GM11168 (cell line): Measurements from ENCODE around the gene GLB1L2.

Experiments
- in situ Hi-C: fragments of 300-500 bp; cut with MboI; formaldehyde crosslinking; loops from one replicate; pipeline ENCODE4 v1.12.0; 2022; ENCODE audit warnings: low sequenced_read_pairs; ENCODE audit not compliant: unreplicated experiment

GLB1L2 gene

GRCh38 chr11:134382257-134382656 lies 50.5 kb downstream of the GLB1L2 start:
- in situ Hi-C loops = no loop called here

DNA sequence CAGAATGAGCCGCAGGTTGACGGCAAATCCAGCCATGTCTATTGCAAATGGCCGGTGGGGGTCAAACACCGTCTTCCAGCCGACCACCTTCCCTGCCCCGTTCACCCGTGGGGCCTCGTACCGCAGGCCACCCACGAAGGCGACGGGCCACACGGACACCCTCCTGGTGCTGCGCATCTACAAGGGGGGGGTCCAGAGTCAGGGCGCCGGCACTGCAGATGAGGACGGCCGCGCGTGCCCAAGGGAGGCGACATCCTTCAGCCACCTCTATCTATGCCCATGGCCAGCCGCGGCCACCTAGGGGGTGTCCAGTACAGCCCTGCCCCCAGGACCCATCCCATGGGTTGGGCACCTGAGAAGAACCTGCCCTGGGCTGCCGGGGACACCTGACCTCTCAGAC lies 51.0 kb downstream of the GLB1L2 start:
- in situ Hi-C loops = no loop called here

DNA sequence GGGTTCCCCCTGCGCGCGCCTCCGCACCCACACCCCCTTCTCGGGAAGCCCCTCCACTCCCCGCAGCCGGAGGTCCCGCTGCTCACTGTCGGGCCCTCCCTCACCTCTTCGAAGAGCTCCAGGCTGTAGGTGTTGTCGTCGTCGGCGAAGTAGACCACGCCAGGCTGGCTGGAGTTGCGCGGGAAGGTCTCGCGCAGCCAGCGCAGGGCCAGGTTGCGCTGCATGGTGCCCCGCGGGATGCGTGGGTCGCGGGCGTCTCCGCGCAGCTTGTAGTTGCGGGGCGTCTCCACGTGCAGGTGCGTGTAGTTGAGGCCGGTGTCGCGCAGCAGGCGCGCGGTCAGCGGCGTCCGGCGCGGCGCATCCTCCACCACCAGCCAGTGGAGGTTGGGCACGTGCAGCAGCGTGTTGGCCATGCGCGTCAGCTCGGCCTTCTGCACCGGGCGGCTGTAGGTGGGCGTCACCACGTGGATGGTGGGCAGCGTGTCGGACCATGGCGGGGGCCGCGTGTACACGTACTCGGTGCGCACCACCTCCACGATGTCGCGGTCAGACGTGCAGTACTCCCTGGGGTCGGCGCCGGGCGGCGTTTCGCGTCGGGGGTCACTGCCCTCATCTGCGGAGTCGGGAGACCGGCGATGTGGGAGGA lies 51.9 kb downstream of the GLB1L2 start:
- in situ Hi-C loops = no loop called here

DNA sequence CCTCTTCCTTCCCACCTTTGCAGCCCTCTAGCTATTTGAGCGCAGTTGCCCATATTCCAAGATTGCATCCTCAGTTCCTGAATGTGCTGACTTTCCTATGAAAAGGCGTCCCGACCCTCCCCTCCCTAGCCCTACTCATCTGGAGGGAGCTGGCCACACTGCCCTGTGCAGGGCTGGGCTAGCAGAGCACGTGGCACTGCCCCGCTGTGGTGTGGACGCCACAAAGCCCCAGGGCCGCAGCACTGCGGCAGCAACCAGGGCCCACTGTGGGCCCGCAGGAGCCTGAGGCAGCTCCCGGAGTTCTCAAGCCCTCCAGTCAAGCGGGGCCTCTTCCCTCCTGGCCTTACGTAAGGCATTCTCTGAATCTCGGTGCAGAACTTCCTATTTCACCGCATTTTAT lies 52.6 kb downstream of the GLB1L2 start:
- in situ Hi-C loops = no loop called here

DNA sequence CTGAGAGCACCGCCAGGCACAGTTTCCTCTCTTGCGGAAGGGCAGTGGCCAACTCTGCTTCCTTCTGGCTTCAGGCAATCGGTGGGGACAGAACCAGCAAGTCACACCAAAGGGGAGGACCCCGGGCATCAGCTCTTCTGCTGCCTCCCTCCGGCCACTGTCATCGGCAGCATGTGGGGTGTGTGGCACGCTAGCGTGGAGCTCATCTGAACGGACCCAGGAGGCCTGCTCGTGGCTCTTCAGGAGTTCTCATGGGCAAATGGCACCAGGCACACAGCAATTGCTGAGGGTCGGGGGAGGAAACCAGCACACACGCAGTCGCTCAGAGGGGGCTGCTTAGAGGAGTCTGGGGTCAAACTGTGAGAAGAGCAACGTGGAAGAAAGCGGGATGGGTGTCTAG lies 53.4 kb downstream of the GLB1L2 start:
- in situ Hi-C loops = no loop called here

- in situ Hi-C loops = no loop called here
These were observed 54.2 kb downstream of the GLB1L2 start for GRCh38 chr11:134385774-134386565.

GRCh38 chr11:134386945-134387344 lies 55.2 kb downstream of the GLB1L2 start:
- in situ Hi-C loops = no loop called here

GRCh38 chr11:134387501-134387900 lies 55.7 kb downstream of the GLB1L2 start:
- in situ Hi-C loops = no loop called here

DNA sequence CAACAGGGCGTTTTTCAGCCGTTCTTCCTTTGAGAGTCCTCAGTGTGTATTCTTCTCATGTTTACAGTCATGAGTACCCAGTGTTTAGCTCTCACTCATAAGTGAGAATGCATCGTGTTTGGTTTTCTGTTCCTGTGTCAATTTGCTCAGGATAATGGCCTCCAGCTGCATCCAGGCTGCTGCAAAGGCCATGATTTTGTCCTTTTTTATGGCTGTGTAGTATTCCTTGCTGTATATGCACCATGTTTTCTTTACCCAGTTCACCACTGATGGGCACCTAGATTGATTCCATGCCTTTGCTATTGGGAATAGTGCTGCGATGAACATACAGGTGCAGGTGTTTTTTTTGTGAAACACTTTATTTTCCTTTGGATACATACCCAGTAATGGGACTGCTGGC lies 56.8 kb downstream of the GLB1L2 start:
- in situ Hi-C loops = no loop called here

- in situ Hi-C loops = no loop called here
These were observed 57.8 kb downstream of the GLB1L2 start for GRCh38 chr11:134389464-134390180.

DNA sequence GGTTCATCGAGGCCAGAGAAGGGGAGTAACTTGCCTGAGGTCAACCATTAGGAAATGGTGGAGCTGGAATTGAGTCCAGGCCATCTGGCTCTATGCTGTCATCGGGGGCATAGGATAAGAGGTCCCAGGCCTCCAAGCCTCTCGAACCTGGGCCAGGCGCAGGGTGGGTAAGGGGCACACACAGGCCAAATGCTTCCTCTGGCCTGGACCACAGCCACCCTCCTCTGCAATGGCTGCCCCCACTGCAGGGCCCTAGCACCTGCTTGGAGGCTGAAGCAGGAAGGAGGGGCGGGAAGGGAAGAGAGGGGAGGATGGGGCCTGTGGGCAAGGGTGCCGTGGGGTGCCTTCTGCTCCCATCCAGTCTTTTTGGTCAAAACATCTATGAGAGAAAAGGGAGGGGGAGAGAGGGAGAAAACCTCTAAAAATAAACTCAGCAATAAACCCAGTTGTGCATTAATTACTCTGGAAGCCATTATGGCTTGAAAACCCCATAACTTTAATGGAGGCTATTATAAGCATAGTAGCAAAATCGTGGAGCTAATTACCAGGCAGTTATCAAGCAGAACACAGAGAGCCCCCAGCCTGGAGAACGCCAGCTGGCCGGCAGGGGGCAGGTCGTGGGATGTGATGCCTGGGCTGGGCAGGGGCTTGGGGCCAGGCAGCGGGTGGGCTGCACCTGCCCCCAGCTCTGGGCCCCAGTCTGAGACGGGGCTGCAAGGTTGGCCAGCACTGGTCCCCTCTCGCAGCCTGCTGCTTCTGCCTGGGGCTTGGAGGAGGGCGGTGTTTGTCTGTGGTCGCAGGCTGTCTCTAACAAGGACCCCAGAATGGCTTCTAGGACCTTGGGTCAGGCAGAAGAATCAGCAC lies 59.1 kb downstream of the GLB1L2 start:
- in situ Hi-C loops = no loop called here

GRCh38 chr11:134391656-134392055 lies 59.9 kb downstream of the GLB1L2 start:
- in situ Hi-C loops = no loop called here

DNA sequence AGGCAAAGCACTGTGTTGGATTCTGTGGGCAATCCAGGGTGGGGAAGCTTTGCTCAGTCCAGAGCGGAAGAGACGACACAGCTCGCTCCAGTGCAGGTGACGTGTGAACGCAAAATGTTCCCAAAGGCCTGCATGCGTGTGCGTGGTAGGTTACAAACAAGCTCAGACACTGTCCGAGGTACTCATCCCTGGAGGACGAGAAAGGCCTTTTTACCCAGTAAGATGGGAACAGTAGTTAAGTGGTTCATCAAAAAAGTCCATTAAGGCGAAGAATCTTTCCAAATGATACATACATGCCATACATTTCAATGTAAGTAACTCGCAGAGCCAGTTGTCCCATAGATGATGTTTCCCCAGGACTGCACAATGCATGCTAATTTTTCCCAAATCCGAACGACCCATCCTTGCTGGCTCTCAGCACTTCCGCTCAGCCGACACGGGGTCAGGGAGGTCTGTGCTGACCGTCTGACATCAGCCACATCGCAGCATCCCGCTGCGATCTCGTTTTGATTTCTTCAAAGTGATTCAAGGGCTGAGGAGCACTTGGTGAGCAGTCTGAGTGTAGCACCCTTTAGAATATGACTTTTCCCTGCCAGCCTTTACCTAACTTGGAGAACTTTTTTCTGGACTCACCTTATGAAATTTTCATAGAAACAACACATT lies 61.3 kb downstream of the GLB1L2 start:
- in situ Hi-C loops = no loop called here

- in situ Hi-C loops = no loop called here
These were observed 61.9 kb downstream of the GLB1L2 start for GRCh38 chr11:134393638-134394037.

DNA sequence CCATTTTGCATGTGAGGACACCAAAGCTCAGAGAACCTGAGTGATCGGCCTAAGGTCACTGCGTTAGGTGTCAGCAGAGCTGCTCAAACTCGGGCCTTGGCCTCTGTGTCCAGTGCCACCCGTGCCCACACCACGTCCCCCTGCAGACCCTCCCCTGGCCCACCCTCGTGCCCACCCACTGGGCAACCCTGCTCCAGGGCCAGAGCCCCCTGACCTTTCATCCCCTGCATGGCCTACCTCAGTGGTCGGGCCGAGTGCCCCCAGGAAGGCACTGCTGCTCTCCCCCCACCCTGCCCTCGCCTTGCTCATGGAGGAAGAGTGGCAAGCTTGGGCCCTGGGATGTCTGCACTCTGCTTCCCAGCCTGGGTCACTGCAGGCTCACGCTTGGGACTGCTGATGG lies 62.5 kb downstream of the GLB1L2 start:
- in situ Hi-C loops = no loop called here

GRCh38 chr11:134395002-134395401 lies 63.2 kb downstream of the GLB1L2 start:
- in situ Hi-C loops = no loop called here

- in situ Hi-C loops = no loop called here
These were observed 65.7 kb downstream of the GLB1L2 start for GRCh38 chr11:134397304-134398078.

DNA sequence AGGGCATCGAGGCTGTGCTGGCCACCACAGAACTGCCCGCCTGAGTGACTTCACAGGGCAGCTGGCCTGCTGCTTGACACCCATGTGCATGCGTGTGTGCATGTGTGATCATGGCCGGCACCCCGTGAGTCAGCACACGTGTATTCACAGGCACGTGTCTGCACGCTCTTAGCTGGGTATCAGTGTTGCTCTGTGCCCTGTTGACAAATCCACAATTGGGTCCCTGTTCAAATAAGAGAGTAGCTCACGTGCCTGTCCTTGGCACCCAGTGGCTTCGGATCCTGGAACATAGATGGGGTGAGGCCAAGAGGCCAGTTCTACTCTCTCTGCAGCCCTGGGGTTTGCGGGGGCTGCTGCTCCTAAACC lies 66.3 kb downstream of the GLB1L2 start:
- in situ Hi-C loops = no loop called here

- in situ Hi-C loops = no loop called here
These were observed 67.0 kb downstream of the GLB1L2 start for GRCh38 chr11:134398644-134399292.
